GM18502 (cell line): ENCODE data around the gene ENPEP.
"Not testable (repeated sequence)": the region's sequence is repeated elsewhere in the genome, so short reads cannot be mapped to it uniquely, and the experiment has no call there.

Experiments
- ATAC-seq: cut with Tn5 transposase; IDR thresholded peaks from one replicate; pipeline ENCODE4 v1.9.1; 2021; ENCODE audit warnings: mild to moderate bottlenecking; ENCODE audit not compliant: unreplicated experiment, poor library complexity

The ENPEP gene

DNA sequence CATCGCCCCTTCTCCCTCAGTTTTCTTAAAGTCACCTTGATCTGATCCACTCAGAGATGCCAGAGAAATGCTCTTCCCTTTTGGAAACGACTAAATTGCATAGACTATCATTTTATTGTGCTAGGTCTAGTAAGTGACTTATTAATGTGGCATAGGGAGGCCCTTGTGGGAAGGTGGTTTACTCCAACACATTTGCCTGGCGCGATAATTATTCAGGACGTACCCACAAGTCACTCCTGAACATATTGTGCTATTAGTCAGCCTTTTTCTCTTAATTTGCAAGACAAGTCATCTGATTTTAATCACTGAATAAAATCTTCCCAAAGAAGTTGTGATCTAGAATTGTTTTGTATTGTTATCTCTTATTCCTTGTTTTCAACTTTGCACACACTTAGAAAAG is 7.6 kb downstream of the ENPEP start:
- ATAC-seq = no peak

DNA sequence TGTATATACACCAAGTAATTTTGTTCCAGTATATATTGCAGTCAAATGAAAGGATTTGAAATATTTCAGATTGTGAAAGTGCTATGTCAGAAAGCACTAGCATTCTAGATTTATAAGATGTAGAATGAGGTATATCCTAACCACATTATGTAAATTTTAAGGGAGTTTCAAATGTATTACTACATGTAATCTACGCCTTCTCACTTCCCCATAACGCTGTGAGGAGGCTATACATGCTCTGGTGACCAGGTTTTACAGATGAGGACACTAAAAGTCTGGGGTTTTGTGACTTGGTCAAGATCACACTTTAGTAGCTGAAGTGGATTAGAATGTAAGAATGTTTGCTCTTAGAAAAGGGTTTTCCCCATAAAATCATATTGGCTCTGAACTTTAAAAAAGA is 8.1 kb downstream of the ENPEP start:
- ATAC-seq = peak; percentile 99

DNA sequence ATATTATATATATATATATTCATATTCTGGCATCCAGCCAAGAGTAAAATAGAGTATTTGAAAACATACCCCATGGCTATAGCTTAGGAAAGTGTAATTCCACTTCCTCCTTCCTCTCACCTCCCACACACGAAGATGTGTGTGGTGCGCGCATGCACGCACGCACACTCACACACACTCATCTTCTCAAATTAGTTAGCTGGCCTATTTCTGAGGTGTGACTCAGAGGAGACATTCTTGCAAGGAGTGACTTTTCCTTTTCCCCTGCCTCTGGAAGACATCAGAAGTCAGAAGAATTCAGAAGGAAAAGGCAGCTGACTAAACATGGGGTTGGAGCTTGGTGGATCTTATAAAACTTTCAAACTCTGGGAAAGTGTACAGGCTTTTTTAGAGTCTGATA is 8.8 kb downstream of the ENPEP start:
- ATAC-seq = peak; percentile 32

DNA sequence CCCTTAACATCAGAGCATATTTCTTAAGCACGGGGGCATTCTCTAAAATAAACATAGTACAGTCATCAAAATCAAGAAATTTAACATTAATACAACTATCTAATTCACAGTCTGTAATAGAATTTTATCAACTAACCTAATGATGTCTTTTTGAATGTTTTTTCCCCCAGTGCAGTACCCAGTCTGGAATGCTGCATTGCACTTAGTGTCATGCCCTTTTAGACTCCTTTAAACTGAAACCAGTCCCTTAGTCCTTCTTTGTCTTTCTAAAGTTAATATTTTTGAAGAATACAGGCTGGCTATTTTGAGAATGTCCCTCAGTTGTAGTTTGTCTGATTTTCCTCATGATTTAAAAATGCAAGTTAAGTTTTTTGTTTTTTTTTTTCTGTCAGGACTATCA is 9.5 kb downstream of the ENPEP start:
- ATAC-seq = no peak

DNA sequence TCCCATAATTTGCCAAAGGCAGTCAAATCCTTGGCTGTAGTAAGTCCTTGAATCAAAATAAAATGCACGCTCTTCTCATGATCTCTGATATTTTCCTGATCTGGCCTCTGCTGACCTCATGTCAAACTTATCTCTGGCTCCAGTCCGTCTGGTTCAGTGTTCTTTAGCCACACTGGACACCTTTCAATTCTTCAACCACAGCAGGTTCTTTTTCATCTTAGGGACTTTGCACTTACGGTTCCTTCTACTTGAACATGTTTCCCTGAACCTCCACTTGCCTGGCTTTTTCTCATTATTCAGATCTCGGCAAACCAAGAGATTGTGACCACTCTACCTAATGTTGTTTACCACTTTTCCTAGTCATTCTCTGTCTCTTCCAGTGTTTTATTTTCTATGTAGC is 10.3 kb downstream of the ENPEP start:
- ATAC-seq = no peak

DNA sequence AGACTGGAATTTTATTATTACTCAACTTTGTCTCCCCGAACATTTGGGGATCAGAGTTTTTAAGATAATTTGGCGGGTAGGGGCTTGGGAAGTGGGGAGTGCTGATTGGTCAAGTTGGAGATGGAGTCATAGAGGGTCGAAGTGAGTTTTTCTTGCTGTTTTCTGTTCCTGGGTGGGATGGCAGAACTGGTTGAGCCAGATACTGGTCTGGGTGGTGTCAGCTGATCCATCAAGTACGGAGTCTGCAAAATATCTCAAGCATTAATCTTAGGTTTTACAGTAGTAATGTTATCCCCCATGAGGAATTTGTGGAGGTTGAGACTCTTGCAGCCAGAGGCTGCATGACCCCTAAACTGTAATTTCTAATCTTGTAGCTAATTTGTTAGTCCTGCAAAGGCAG is 10.9 kb downstream of the ENPEP start:
- not testable (repeated sequence) for ATAC-seq

DNA sequence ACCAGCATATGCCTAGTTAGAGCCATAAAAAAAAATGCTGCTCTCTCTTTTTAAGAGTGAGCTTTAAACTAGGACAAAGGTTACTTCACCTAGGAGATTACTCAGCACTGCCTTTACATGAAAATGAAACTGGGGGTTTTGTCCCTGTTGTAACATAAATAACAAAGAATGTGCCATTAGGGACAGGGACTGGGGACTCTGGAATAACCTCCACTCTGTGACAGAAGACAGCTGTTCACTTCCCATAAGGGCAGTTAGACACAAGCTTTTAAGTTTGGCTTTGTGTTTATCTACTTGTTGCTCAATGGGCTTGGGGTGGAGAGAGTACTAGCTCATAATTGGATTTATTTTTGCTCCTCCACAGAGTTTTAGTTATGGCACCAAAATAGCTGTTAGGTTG is 11.9 kb downstream of the ENPEP start:
- peak; percentile 33 for ATAC-seq

DNA sequence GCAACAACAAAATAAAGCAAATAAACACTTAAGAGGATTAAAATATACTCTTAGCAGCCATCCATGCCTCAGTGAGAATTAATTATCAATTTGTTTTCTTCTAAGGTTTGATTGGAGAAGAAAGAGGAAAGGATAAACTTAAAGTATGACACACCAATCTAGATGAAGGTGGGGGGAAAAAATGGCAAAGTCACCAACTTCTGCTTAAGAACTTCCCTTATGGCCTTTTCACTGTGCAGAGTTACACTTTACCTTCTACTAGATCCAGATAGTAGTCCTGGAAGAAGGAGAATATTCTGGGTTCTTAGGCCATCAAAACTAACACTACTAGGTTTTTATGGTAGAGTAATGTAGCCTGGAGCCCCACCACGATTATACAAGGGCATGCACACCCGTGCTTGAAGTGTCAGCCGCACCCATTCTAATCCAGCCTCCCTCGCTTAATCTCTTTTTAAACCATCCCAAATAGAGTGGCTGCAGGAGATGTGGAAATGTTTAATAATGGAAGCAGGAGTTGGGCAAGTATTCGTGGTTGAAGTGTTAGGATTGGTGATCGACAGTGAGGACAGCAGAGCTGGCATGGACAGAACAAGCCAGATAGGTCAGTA is 14.1 kb downstream of the ENPEP start:
- ATAC-seq = no peak

DNA sequence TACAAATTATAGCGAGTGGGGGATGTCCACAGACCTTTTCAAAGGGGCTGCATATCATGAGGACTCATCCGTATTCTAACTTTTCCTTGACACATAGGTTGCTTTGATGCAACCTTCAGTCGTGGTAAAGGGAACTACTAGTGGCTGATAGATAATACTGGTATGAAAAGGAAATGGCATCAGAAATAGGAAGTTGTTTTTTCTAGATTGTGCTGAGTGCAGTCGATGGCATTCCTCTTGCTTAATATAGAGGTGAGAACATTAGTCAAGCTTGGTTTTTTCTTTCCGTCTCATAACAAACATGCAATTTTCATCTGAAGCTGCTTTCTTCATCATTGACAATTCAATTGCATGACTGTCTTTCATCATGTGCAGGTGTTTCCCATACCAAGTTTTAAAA is 16.6 kb downstream of the ENPEP start:
- peak; percentile 50 for ATAC-seq

DNA sequence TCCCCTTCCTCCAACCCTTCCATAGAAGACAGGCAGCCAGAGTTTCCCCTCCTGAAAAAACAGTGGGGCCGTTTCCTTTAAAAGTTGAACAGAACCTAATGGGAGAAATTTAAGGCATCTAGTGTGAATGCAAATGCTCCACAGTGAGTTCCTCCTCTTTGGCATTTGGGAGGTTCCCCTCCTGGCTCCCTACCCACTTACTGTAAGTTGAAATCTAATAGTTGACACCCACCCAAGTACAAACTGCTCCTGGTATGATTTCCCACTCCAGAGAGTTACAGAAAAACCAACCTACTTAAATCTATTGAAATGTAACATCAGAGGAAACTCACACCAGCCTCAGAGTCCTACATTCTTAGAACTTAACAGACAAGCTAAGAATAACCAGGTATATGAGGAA is 17.6 kb downstream of the ENPEP start:
- ATAC-seq = no peak

DNA sequence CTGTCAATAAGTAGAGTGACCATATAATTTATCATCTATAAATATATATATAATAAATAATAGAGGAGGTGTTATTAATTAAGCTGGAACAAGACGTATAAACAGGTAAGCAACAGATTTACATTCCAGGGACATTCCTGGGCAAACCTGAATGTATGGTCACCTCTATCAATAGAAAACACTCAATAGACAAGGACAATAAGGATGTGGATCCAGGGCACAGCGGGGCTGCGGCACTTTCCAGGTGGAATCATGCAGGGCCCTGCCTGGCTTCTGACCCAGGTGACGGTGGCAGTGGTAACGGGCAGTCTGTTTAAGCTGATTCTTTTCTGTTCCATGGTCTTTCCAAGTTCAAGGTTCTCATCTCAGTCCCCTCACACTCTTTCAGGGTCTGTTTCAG is 22.5 kb downstream of the ENPEP start:
- no peak for ATAC-seq

DNA sequence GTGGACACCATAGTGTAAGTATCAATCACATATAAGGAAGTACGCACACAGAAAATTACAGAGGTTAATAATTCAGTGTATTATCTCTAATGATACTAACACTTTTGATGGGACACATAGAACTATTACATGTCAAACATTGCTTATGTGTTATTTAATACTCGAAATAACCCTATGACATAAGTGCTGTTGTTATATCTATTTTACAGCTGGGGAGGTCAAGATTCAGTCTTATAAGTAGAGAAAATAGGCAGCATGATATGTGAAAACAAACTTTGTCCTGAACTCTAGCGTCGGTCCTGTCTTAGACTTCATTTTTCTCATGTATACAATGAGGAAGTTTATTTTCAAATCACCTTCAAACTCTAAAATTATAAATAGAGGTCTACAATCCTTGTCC is 23.2 kb downstream of the ENPEP start:
- ATAC-seq = no peak

DNA sequence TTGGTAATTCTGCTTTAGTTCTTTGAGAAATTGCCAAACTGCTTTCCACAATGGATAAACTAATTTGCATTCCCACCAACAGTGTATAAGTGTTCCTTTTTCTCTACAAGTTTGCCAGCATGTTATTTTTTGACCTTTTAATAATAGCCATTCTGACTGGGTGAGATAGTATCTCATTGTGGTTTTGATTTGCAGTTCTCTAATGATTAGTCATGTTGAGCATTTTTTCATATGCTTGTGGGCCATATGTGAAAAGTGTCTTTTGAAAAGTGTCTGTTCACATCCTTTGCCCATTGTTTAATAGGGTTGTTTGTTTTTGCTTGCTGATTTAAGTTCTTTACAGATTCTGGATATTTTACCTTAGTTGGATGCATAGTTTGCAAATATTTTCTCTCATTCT is 25.9 kb downstream of the ENPEP start:
- ATAC-seq = peak; percentile 52

DNA sequence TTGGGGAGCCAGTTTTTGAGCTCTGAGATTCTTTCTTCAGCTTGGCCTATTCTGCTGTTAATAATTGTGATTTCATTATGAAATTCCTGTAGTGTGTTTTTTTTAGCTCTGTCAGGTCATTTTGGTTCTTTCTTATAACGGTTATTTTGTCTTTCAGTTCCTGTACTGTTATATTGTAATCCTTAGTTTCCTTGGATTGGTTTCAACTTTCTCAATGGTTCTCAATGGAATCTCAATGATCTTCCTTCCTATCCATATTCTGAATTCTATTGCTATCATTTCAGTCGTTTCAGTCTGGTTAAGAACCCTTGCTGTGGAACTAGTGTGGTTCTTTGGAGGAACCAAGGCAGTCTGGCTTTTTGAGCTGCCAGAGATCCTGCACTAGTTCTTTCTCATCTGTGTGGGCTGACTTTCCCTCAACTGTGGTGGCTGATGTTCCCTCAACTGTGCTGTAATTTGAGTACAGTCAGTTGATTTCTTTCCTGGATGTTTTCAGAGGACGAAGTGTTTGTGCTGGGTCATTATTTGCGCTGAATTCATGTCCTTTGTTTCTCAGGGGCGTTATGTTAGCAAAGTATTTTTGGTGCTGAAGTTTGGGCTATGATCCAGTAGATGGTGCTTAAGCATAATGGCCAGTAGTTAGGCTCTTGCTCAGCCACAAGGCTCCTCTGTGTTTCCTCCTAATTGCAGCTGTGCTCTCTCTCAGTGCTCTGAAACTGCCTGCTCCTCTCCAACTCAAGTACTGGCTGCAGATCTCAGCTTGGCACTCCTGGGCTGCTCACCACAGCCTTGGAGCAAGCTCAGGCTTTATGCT is 27.5 kb downstream of the ENPEP start:
- peak; percentile 47 for ATAC-seq

DNA sequence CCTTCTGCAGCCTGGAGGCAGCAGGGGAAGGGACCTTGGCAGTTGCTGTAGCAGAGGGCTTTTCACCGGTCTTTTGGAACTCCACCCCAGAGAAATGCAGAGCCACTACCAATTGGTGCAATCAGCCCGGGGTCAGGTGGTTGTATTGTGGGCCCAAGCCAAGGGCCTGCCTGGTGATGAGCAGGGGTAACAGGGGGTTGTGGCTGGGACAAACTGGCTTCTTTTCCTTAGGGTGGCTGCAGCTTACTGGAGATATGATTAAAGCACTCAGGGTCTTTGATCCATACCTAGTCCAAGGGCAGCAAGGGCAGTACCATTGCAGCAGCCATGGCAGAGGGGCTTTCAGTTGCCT is 28.1 kb downstream of the ENPEP start:
- peak; percentile 5 for ATAC-seq

DNA sequence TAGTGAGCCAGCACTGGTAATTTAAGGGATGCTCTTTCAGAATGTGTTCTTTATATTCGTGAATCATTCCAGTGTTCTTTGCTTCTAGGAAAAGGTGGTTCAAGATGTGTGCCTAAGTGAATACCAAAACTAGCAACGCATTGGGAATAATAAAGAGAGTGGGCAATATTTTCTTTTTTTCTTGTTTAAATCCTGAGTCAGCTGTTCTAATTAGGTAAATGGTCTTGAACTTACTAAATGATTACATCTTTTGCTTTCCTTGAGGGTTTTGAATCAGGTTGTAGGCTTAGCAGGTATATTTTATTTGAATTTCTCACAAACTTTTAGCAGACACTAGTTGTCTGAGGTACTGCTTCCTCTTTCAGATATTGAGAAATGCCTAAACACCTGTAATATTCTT is 29.5 kb downstream of the ENPEP start:
- ATAC-seq = no peak

DNA sequence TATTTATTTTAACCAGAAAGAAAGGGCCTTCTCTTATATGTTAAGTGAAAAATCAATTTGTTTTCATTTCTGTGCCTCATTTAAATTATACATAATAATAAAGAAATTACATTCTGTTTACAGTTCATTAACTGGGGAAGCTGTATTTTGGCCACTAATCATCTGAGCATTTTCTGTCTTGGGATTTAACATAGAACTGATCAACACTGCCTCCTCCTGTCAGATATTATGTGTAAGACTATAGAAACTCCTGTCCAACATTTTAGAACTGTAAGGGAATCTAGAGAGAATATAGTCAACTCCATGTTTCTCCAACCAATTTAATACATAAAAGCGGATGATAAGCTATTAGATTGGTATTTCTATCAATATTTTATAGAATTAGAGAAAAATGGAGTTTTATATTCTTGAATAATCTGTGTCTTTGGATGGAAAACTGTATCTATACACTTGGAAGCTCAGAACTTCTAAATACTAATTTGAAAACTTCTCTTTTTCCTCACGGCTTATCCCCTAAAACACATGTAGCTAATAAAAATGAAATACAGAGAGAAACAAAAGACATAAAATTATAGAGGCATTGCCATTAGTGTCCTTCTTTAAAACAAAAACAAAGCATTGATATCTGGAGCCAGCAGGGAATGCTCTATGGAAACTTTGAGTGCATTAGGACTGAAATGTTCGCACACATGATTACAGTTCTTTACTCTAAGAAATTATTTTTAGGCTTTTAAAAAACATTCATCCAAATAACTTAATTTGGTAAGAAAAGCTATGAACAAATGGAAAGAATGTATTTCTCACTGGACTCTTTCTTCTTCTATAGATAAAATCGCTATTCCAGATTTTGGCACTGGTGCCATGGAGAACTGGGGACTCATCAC is 33.1 kb downstream of the ENPEP start:
- peak; percentile 52 for ATAC-seq

DNA sequence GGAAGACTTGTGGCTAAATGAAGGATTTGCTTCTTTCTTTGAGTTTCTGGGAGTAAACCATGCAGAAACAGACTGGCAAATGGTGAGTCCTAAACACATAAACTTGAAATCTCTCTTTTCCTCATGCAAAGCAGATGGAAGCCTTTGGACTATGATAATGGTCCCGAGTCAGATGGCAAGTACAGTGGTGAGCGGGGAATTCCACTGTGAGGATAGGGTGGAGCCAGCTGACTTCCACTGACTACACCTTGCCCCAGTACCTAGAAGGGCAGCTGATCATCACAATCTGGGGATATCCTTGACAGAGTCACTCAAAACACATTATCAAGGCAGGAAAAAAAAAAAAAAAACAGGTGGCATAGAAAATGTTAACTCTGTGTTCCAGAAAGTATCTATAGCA is 34.3 kb downstream of the ENPEP start:
- ATAC-seq = no peak

DNA sequence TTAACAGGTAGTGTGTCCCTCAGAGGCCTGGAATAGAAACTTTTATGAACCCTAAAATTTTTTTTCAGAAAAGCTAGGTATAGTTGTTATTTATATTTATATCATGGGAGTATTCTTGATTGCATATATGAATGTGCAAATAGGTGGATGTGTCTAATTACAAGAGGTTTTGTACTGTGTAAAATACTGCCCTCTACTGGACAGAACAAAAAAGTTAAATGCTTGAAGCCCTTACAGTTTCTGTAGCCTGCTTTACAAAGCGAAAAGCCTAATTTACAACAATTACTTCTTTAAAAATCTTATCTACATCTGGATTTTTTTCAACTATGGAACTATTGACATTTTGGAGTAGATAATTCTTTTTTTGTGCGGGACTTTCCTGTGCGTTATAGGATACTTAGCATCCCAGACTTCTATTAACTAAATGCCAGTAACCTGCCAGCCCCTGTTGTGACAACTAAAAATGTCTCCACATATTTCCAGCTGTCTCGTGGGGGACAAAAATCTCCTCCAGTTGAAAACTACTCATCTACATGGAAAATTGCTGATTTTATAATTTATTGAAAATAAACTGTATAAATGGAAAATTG is 35.1 kb downstream of the ENPEP start:
- ATAC-seq = peak; percentile 71

DNA sequence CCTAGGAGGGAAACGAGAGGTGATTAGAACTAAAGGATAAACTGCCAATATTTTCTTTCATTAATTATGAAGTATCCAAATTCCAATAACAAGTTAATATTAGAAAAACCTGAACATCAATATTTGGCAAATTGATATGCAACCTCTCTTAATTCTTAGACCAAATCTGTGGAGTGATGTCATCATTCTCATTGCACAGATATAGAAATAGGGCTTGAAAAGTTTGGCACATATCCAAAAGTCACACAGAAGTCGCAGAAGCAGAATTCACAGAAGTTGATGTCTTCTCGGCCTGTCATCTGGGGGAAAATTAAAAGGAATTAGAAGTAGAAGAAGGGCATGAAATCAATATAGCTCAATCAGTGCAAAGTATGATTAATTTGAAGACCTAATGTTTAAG is 36.9 kb downstream of the ENPEP start:
- ATAC-seq = no peak
